Skeletal muscle cell (primary cell): ENCODE measurements around the gene MDFIC2.
"Not testable (repeated sequence)": the region's sequence is repeated elsewhere in the genome, so short reads cannot be mapped to it uniquely, and the experiment has no call there.

Experiments
- DNase-seq: peaks from one replicate; pipeline ENCODE4 v3.0.0-alpha.2; 2010; ENCODE audit warnings: low read depth
- H3K4me3 ChIP-seq: 2 replicates; pipeline ENCODE4 v1.5.1; 2011; ENCODE audit warnings: low read depth, mild to moderate bottlenecking, control low read depth, low read length, moderate library complexity

Gene MDFIC2

GRCh38 chr3:70312336-70312735 lies at the start of gene MDFIC2:
Gene MDFIC2, minus strand, starts transcription at chr3:70312638. Its CDS starts 665 bp downstream, at chr3:70311973.
- no peak for DNase-seq
- no peak within 1 kb of the TSS for H3K4me3 ChIP-seq

DNA sequence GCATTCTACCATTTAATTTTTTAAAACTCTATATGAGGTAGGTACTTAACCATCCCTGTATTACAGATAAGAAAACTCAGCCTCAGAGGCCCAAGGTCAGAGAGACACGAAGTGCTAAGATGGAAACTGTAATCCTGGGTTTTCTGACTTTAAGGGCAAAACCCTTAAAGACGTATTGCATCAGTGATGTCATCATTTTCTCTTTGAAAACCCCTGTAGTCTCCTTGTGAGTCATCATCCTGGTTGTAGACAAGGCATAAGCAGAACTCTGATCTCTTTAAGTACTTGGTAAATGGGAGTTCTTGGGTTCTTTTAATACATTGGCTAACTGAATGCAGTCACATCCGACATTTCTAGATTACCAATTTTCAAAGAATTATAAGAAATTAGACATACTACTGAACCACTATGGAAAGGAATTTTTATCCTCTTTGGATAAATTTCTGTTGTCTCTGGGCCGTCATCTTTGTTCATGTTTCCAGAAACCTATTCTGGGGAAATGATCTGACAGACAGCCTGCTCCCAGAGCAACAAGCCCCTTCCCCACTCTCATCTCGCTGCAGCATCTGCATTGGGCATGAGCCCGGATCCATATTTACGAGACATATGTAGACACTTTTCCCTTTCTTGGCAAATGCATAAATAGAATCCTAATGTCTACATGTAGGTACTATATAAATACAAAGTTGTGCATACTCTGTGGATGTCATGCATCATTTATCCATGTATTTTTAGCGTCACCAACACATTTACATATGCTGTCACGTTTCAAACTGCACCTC lies 48.7 kb upstream of the MDFIC2 start:
- no peak overlapping the region for H3K4me3 ChIP-seq
- peak; percentile 25 for DNase-seq

DNA sequence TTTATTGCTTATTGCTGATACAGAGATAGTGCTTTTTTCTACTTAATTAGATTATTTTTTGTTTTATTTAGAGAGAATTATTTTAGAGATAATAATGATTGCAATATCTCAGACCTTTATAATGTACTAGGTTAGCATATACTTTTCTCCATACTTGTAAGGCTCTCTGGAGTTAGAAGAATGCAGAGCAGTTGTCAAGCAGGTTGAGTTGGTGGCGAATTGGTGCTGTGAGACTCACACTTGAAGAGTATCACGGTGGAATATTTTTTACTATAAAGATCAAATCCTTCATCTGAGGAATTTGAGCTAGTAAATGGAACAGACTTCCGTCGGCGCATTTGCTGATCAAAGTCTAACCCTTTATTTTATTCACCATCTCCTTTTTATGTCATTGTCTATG lies 47.3 kb upstream of the MDFIC2 start:
- no peak overlapping the region for H3K4me3 ChIP-seq
- no peak for DNase-seq

DNA sequence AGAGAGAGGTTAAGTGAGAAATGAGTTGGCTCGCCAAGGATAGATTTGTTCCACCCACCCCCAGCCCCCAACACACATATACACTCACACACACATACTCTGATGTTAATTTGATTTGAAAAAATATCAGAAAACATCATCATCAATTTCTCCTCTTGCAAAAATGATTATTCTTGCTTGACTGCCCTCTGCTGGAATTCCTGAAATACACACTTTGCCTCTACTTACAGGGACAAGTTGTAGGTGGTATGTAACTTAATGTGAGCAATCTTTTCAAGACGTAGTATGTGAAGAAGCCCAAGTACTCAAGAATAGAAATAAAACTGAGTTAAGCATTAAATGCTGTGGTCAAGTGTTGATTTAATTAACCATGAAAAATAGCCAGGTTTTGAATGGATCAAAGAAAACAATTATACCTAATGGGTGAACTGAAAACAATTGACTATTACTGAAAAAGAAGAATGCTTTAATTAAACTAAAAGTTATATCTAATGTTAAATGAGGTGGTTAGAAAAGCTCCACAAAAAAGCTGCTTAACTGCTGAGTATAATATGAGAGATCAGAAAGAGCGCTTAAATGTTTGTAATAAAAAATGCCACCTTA lies 46.6 kb upstream of the MDFIC2 start:
- DNase-seq = peak; percentile 0
- H3K4me3 ChIP-seq = no peak overlapping the region

DNA sequence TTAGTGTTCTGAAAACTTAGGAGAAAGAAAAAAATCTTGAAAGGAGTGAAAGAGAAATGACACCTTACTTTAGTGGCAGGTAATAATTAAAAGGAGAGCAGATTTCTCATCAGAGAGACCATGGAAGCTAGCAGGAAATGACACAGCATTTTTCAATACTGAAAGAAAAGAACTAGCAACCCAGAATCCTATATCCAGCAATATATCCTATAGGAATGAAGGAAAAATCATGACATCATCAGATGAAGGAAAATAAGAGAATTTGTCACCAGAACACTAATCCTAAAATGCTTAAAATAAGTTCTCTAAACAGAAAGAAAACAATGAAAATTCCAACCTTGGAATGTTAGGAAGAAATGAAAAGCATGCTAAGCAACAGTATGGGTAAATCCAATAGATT lies 39.8 kb upstream of the MDFIC2 start:
- DNase-seq = no peak

DNA sequence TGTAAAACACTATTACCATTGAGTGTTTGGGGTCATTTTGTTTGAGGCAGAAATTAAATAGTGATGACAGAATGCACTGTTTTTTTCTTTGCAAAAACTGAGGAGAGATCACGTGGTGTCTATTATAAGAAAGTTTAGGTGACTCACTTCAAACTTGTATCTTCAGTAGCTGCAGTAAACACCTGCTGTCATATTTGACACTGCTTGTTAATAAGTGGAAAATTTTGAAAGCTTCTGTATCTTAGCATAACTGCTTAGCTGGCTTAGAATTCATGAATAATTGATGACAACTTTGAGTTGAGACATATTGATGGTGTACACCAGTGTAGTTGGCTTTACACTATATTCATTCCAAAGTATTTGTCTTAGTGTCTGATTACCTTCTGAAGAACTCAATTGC lies 29.7 kb upstream of the MDFIC2 start:
- H3K4me3 ChIP-seq = no peak overlapping the region
- DNase-seq = no peak

More for the DNA sequence above, 39.8 kb upstream of the MDFIC2 start:
- no peak overlapping the region for H3K4me3 ChIP-seq

- not testable (repeated sequence) for DNase-seq, H3K4me3 ChIP-seq
These were observed 24.4 kb upstream of the MDFIC2 start for GRCh38 chr3:70336885-70337284.

GRCh38 chr3:70333080-70333479 lies 20.6 kb upstream of the MDFIC2 start:
- H3K4me3 ChIP-seq = no peak overlapping the region
- DNase-seq = no peak

GRCh38 chr3:70315021-70315420 lies 2.6 kb upstream of the MDFIC2 start:
- H3K4me3 ChIP-seq = no peak overlapping the region
- no peak for DNase-seq

GRCh38 chr3:70310809-70311208 lies 1.6 kb downstream of the MDFIC2 start:
- no peak overlapping the region for H3K4me3 ChIP-seq
- DNase-seq = no peak

GRCh38 chr3:70309591-70309990 lies 2.8 kb downstream of the MDFIC2 start:
- H3K4me3 ChIP-seq = no peak overlapping the region
- no peak for DNase-seq

- no peak overlapping the region for H3K4me3 ChIP-seq
- no peak for DNase-seq
These were observed 3.7 kb downstream of the MDFIC2 start for GRCh38 chr3:70308760-70309159.

- no peak overlapping the region for H3K4me3 ChIP-seq
- no peak for DNase-seq
These were observed 5.7 kb downstream of the MDFIC2 start for GRCh38 chr3:70306736-70307135.

- no peak for DNase-seq
- H3K4me3 ChIP-seq = no peak overlapping the region
These were observed 14.1 kb downstream of the MDFIC2 start for GRCh38 chr3:70298385-70298784.

DNA sequence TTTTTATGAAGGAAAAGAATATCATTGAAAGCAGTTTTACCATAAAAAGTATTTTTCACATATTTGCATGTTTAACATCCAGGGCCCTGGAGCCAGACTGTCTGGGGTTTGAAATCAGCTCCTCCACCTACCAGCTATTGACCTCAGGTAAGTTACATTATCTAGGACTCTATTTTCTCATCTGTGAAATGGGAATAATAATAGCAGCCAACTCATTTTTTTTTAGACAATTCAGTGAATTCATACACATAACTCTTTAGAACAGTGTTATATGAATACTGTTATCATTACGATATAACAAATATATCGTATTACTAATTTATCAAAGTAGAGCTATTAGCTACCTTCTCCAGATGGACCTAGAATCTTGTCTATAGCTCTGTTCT lies 21.3 kb downstream of the MDFIC2 start:
- no peak overlapping the region for H3K4me3 ChIP-seq
- no peak for DNase-seq

DNA sequence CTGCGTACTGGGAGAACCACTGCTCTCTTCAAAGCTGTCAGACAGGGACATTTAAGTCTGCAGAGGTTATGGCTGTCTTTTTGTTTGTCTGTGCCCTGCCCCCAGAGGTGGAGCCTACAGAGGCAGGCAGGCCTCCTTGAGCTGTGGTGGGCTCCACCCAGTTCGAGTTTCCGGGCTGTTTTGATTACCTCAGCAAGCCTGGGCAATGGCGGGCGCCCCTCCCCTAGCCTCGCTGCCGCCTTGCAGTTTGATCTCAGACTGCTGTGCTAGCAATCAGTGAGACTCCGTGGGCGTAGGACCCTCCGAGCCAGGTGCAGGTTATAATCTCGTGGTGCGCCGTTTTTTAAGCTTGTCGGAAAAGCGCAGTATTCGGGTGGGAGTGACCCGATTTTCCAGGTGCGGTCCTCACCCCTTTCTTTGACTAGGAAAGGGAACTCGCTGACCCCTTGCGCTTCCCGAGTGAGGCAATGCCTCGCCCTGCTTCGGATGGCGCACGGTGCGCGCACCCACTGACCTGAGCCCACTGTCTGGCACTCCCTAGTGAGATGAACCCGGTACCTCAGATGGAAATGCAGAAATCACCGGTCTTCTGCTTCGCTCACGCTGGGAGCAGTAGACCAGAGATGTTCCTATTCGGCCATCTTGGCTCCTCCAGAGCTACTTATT lies 21.9 kb downstream of the MDFIC2 start:
- not testable (repeated sequence) for DNase-seq, H3K4me3 ChIP-seq

GRCh38 chr3:70281663-70282062 lies 30.8 kb downstream of the MDFIC2 start:
- no peak for DNase-seq
- no peak overlapping the region for H3K4me3 ChIP-seq

DNA sequence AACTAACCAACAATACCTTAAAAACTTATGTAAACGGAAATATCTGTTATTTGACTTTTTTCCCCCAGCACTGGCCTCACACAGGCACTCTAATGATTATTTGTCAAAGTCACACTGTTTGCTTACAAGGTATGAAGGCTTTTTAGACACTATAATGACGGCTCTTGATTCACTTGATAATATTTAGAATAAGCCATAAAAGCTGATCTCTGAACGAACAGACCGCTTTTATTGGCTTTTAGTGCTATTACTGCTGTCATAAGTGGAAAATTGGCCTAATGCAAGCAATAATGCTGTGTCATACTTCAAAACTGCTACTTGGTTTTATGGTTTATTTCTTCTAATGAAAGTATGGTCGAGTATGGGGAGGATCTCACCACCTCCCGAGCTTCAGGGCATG lies 35.1 kb downstream of the MDFIC2 start:
- H3K4me3 ChIP-seq = no peak overlapping the region
- DNase-seq = no peak

DNA sequence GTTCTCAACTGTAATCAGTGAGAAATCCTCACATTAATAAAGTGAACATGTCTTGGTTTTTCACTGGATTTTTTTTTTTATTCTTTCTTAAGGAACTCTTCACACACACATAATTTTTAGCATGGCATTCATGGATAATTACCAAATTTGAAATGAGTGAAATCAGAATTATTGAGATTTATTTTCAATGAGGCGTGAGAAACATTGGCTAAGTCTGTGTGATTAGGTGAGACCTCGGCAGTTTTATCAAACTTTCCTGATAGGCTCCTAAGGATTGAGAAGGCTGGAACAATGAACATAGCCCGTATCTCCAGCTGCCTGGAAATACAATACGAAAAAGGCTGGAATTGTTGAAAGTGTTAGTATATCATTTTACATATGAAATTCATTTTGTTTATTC lies 35.5 kb downstream of the MDFIC2 start:
- DNase-seq = no peak
- H3K4me3 ChIP-seq = no peak overlapping the region

DNA sequence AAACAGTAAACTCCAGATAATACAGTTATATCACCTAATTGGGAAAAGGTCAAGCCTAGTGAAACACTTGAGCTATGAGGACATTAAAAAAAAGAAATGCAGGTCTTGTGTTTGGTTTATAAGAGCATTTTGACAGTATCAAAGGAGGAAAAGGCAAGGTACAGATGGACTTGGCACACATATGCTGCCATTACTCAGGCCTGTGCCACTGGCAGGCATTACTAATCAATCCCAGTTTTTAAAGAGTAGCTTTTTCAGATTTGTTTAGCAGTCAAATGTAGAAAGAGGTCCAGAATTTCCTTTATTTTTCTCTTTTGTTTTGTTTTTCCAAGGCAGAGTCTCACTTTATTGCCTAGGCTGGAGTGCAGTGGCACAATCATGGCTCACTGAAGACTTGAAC lies 38.9 kb downstream of the MDFIC2 start:
- DNase-seq = no peak
- H3K4me3 ChIP-seq = no peak overlapping the region

GRCh38 chr3:70272798-70273197 lies 39.6 kb downstream of the MDFIC2 start:
- DNase-seq = no peak
- no peak overlapping the region for H3K4me3 ChIP-seq
